ENCODE results near the gene EFNA5.

DNA sequence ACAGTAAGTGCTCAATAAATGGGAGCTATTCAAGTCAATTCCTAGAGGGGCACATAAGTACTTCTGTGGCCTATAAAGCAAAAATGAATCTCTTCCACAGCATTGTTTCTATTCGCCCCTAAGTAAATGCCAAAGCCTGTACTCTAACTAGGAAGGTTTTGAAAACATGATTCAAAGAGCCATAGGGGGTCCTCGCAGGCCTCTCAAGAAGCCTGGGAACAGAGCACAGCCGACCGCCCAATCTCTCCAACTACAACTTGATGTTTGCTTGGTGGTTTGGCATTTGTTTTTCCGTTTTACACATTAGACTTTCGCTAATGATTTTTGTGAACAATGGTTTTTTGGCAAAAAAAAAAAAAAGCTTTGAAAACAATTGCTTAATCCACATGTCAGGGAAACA, 19.4 kb downstream of the EFNA5 start:
- TF ChIP-seq, protein P1, sequence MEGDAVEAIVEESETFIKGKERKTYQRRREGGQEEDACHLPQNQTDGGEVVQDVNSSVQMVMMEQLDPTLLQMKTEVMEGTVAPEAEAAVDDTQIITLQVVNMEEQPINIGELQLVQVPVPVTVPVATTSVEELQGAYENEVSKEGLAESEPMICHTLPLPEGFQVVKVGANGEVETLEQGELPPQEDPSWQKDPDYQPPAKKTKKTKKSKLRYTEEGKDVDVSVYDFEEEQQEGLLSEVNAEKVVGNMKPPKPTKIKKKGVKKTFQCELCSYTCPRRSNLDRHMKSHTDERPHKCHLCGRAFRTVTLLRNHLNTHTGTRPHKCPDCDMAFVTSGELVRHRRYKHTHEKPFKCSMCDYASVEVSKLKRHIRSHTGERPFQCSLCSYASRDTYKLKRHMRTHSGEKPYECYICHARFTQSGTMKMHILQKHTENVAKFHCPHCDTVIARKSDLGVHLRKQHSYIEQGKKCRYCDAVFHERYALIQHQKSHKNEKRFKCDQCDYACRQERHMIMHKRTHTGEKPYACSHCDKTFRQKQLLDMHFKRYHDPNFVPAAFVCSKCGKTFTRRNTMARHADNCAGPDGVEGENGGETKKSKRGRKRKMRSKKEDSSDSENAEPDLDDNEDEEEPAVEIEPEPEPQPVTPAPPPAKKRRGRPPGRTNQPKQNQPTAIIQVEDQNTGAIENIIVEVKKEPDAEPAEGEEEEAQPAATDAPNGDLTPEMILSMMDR (IDR thresholded peaks at IDR 0.05; ENCODE audit: low read length) = no peak
- no peak for TF ChIP-seq EZH2 (IDR thresholded peaks at IDR 0.05; ENCODE audit: borderline replicate concordance, low read length)

Data from OCI-LY1 (cell line).